Measurements from ENCODE around the gene PRSS56. TPM values are rescaled to one million over a fixed set of nuclear protein-coding genes. Genes with fewer than 3 reads are reported as not detected.

The PRSS56 gene
- total RNA-seq, 2 donors from 2014 or later = not detected

DNA sequence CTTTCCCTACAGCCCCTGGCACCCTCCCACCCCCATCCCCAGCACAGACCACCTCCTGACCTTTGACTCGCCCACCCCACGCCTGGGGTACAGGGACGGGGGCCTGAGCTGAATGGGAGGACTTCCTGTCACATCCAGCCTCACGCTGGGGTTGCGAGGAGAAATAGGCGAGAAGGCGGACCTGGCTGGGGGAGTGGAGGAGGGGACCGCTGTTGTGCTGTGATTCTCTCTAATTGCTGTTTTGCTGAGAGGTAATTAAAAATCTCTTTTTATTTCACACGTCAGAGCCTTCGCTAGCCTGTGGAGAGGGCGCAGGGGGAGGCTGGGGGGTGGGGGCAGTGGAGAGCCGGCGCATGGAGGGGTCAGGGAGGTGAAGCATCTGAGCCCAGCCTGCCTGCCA lies 22.8 kb upstream of the PRSS56 start:
- DNase-seq (ENCODE audit: low spot score) = no peak
- intact Hi-C loops (cut with DNase I) = no loop called here

GRCh38 chr2:232498452-232498851 lies 21.7 kb upstream of the PRSS56 start:
- intact Hi-C loops (cut with DNase I) = no loop called here
- DNase-seq (ENCODE audit: low spot score) = no peak

GRCh38 chr2:232501331-232501771 lies 18.8 kb upstream of the PRSS56 start:
- no peak for DNase-seq (ENCODE audit: low spot score)
- intact Hi-C loops (cut with DNase I) = no loop called here

- intact Hi-C loops (cut with DNase I) = no loop called here
- no peak for DNase-seq (ENCODE audit: low spot score)
These were observed 18.3 kb upstream of the PRSS56 start for GRCh38 chr2:232501794-232502390.

DNA sequence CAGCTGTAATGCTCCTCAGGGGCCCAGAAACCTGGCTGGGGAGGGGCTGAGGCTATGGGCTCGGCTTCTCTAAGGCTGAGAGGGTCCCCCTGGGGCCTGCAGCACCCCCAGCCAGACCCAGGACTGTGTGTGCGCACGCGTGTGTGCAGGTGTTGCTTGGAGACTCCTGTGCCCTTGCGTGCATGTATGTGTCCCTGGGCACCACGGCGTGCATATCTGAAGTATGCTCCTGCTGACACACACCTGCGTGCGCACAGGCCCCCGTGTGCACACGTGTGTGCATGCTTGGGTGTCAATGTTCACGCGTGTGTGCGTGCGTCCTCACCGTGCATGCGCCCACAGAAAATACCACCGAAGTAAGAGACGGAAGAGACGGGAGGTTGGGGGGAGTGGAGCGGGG lies 17.7 kb upstream of the PRSS56 start:
- no peak for DNase-seq (ENCODE audit: low spot score)
- intact Hi-C loops (cut with DNase I) = no loop called here

DNA sequence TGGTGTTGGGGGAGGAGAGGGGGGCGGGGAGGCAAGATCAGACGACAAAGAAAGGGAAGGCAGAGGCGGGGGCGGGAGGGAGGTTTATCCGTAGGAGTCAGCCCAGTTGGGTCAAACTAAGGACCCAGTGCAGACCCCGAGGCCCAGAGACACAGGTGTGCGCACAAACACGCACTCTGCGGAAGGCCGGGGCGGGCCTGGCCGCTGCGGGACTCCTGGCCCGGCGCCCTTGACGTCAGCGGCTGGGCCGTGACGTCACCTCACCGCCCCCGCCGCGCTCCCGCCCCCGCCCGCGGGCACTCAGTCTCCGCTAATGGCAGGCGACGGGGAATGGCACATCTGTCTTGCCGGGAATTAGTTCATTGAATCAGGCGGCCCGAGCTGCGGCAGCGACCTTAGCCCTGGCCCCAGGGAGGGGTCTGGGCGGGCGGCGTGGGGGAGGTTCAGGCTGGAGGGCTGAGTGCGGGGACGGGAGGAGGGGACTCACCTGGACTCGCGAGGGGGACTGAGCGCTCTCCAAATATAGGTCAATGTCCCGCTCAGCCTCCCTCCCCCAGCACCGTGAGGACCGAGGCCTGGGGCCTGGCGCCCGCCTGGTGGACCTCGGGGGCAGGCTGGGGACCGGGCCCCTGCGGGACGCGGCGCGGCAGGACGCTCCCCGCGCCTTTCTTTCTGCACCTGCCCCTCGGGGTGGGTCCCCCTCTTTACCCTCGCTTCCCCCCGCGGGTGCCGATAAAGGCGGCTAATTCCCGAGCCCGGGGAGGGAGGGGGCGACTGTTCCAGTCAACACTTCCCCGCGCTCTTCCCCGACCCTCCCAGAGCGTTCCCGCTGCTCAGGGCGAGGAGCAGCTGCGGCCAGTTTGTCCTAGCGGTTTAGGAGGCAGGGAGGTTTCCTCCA lies 17.0 kb upstream of the PRSS56 start:
- intact Hi-C loops (cut with DNase I) = no loop called here
- DNase-seq (ENCODE audit: low spot score) = no peak

- intact Hi-C loops (cut with DNase I) = no loop called here
- DNase-seq (ENCODE audit: low spot score) = no peak
These were observed 16.3 kb upstream of the PRSS56 start for GRCh38 chr2:232503809-232504323.

DNA sequence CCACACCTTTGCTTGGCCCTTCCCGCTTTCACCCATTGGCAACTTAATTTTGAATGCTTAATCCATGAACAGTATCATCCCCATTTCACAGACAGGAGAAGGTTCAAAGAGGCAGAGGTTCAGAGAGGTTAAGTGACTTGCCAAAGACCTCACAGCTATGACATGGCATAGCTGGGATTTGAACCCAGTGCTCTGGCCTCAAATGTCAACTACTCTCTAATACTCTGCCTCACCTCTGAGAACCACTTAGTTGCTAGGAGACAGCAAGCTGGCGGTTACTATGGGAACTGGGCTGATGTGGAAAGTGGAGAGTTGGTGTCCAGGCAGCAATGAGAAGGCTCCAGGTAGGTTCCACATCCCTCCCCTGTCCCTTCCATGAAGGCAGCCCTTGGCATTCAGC lies 15.8 kb upstream of the PRSS56 start:
- DNase-seq (ENCODE audit: low spot score) = no peak
- intact Hi-C loops (cut with DNase I) = no loop called here

GRCh38 chr2:232505856-232506255 lies 14.3 kb upstream of the PRSS56 start:
- intact Hi-C loops (cut with DNase I) = no loop called here
- no peak for DNase-seq (ENCODE audit: low spot score)

GRCh38 chr2:232506709-232507108 lies 13.5 kb upstream of the PRSS56 start:
- DNase-seq (ENCODE audit: low spot score) = no peak
- intact Hi-C loops (cut with DNase I) = no loop called here

GRCh38 chr2:232508251-232508650 lies 11.9 kb upstream of the PRSS56 start:
- intact Hi-C loops (cut with DNase I) = no loop called here
- no peak for DNase-seq (ENCODE audit: low spot score)

DNA sequence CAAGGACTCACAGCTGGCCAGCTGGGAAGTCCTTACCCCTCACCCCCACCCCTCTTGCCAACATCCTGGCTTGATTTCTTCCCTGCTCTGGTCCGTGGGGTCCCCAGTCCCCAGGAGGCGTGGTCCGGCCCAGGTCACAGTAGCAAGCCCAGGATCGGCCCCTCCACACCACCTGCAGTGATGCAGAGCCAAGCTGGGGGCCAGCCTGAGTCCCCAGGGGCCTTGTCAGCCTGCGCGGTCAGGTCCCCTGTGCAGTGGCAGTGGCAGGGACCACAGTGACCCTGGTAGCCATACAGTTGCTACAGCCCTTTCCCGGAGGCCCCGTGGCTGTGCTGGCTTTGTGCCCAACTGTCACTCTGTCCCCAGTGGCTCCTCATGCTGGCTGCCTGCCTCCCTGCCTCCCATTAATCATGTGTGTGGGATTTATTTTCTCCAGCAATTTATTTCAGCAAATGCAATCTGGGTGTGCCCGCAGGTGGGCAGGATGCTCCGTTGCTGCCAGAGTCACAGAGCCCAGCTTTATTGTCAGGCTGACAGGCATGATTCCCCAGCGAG lies 8.8 kb upstream of the PRSS56 start:
- intact Hi-C loops (cut with DNase I) = no loop called here
- DNase-seq (ENCODE audit: low spot score) = no peak

- intact Hi-C loops (cut with DNase I) = no loop called here
- no peak for DNase-seq (ENCODE audit: low spot score)
These were observed 7.6 kb upstream of the PRSS56 start for GRCh38 chr2:232512602-232513001.

GRCh38 chr2:232513353-232513752 lies 6.8 kb upstream of the PRSS56 start:
- intact Hi-C loops (cut with DNase I) = no loop called here
- DNase-seq (ENCODE audit: low spot score) = no peak

DNA sequence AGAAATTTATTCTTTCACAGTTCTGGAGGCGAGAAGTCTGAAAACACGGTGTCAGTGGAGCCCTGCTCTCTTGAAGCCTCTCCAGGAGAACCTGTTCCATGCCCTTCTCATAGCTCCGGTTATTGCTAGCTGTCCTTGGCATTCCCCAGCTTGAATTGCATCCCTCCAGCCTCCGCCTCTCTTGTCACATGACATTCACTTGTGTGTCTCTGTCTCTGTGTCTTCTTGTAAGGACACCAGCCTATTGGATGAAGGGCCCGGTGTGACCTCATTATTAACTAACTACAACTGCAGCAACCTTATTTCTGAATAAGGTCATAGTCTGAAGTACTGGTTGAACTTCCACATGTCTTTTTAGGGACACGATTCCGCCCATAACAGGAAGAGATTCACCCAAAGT lies 4.5 kb upstream of the PRSS56 start:
- no peak for DNase-seq (ENCODE audit: low spot score)

DNA sequence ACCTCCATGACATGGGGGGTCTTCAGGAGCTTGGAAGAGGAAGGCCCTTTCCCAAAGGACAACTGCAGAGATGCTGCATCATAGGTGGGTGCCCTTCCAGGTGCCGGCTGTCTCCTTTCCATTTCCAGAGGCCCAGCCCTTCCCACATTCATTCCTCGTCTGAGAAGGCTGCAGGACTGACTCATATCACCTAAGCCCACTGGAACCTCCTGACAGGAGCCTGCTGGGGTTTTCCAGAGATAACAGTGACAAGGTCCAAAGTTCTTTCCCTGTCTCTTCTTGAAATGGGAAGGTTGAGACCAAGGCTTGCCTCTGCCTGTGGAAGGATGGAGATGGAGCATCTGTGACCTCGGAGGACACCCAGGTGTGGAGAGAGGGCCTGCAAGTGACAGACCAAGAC lies 3.6 kb upstream of the PRSS56 start:
- intact Hi-C loops (cut with DNase I) = no loop called here
- no peak for DNase-seq (ENCODE audit: low spot score)

More for the DNA sequence above, 4.5 kb upstream of the PRSS56 start:
- intact Hi-C loops (cut with DNase I) = no loop called here

DNA sequence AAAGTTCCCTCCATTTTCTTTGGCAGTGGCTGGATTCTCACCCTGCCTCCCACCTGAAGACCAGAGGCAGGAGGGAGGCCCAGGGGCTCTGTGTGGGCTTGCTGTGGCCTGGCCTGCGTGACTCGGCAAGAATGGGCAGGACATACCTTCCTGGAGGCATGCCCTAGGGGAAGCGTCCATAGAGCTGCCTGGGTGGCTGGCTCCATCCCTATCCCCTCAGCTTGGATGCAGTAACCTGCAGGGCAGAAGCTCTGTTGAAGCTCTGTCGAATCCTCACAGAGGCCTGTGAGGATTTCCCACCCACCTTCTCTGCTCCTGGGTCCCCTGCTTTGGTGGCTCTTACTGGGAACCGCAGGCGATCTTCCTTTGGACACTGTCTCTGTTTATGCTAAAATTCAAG lies 1.3 kb upstream of the PRSS56 start:
- DNase-seq (ENCODE audit: low spot score) = no peak
- intact Hi-C loops (cut with DNase I) = no loop called here

DNA sequence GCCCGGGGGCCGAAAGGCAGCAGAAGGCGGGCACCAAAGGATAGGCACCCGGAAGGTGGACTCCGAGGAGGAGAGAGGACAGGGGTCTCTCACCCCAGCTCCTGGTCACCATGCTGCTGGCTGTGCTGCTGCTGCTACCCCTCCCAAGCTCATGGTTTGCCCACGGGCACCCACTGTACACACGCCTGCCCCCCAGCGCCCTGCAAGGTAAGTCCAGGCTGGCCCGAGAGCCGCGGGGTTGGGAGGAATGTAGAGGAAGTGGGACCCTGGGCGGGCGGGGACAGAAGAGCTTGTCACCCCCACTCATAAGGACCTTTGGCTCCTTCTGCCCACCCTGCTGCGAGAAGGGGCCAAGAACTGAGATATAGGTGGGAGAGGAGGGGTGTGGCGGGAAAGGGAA lies 301 bp downstream of the PRSS56 start:
- intact Hi-C loops (cut with DNase I) = loop anchor here in 1 of 2 donors (10.0 kb wide), 2 partner anchors 76 to 606 kb away; no protein-coding TSS in a partner anchor

GRCh38 chr2:232521098-232521497 lies 910 bp downstream of the PRSS56 start:
- intact Hi-C loops (cut with DNase I) = loop anchor here in 1 of 2 donors (10.0 kb wide), 2 partner anchors 76 to 606 kb away; no protein-coding TSS in a partner anchor

More for the DNA sequence above, 301 bp downstream of the PRSS56 start:
- DNase-seq (ENCODE audit: low spot score) = no peak

More at GRCh38 chr2:232521098-232521497, 910 bp downstream of the PRSS56 start:
- no peak for DNase-seq (ENCODE audit: low spot score)

Data from posterior vena cava (tissue), 2 donors.